Sigmoid colon (tissue), 3 donors: ENCODE measurements around the gene EIF4H.

ENCODE experiments used
- CTCF ChIP-seq, 4 experiments: fragments of 450-650 bp in 3 of 4; fragments of 200-600 bp in 1 of 4; IDR thresholded peaks; one replicate each; pipeline ENCODE4 v1.5.1; 2016 to 2019; ENCODE audit warnings: antibody characterized with exemption in 4 of 4, mild to moderate bottlenecking in 3 of 4, moderate library complexity in 2 of 4
- POLR2A ChIP-seq, 2 donors: fragments of 450-650 bp; IDR thresholded peaks; one replicate each; pipeline ENCODE4 v1.6.1; 2016; ENCODE audit warnings: antibody characterized with exemption in 2 of 2, mild to moderate bottlenecking in 2 of 2, moderate library complexity in 2 of 2

GRCh38 chr7:74216361-74216761 lies 42.2 kb downstream of the EIF4H start:
- TF ChIP-seq CTCF (IDR thresholded peaks at IDR 0.05) (no peak), POLR2A (IDR thresholded peaks at IDR 0.05) (no peak)
